ES-I3 (cell line): ENCODE measurements around the gene CABYR.

Source experiments
- H3K36me3 ChIP-seq: 2 replicates; pipeline ENCODE4 v1.6.1; 2013; ENCODE audit warnings: mild to moderate bottlenecking, low read length, control low read depth, moderate library complexity; ENCODE audit not compliant: insufficient read depth
- H3K4me1 ChIP-seq: 2 replicates; pipeline ENCODE4 v1.6.1; 2013; ENCODE audit warnings: mild to moderate bottlenecking, control low read depth, low read length; ENCODE audit not compliant: insufficient read depth
- H3K9ac ChIP-seq: 2 replicates; pipeline ENCODE4 v1.6.1; 2013; ENCODE audit warnings: low read depth, mild to moderate bottlenecking, low read length, moderate library complexity
- H3K9me3 ChIP-seq: 2 replicates; pipeline ENCODE4 v1.6.1; 2013; ENCODE audit warnings: mild to moderate bottlenecking, low read length, moderate library complexity; ENCODE audit not compliant: control insufficient read depth, insufficient read depth

CABYR gene

GRCh38 chr18:24157855-24158254 lies 19.0 kb downstream of the CABYR start:
- Histone ChIP-seq H3K9ac (no peak overlapping the region), H3K36me3 (peaks cover 16% of the 10 kb centered on the region), H3K4me1 (no peaks in the 10 kb centered on the region), H3K9me3 (no peaks in the 10 kb centered on the region)

- Histone ChIP-seq H3K4me1 (no peaks in the 10 kb centered on the region), H3K36me3 (peaks cover 16% of the 10 kb centered on the region), H3K9ac (no peak overlapping the region), H3K9me3 (no peaks in the 10 kb centered on the region)
Measured at GRCh38 chr18:24160086-24160485, 21.2 kb downstream of the CABYR start.

GRCh38 chr18:24161304-24161703 lies 22.4 kb downstream of the CABYR start:
- Histone ChIP-seq H3K9me3 (no peaks in the 10 kb centered on the region), H3K36me3 (peaks cover 18% of the 10 kb centered on the region), H3K4me1 (no peaks in the 10 kb centered on the region), H3K9ac (no peak overlapping the region)

- H3K36me3 ChIP-seq, result peaks cover 10% of the 10 kb centered on the region; the same call in 1 of the 2 replicates
Measured at GRCh38 chr18:24168496-24168895, 29.6 kb downstream of the CABYR start.

GRCh38 chr18:24170360-24170759 lies 31.5 kb downstream of the CABYR start:
- no peaks in the 10 kb centered on the region for H3K9me3 ChIP-seq
- H3K9ac ChIP-seq, result no peak overlapping the region
- peaks cover 10% of the 10 kb centered on the region; the same call in 1 of the 2 replicates for H3K36me3 ChIP-seq
- H3K4me1 ChIP-seq, result no peaks in the 10 kb centered on the region

More at GRCh38 chr18:24168496-24168895, 29.6 kb downstream of the CABYR start:
- no peaks in the 10 kb centered on the region for H3K9me3 ChIP-seq
- H3K4me1 ChIP-seq, result no peaks in the 10 kb centered on the region
- H3K9ac ChIP-seq, result no peak overlapping the region

- Histone ChIP-seq H3K36me3 (no peaks in the 10 kb centered on the region), H3K4me1 (no peaks in the 10 kb centered on the region), H3K9ac (no peak overlapping the region), H3K9me3 (no peaks in the 10 kb centered on the region)
Measured at GRCh38 chr18:24173997-24174396, 35.1 kb downstream of the CABYR start.

- Histone ChIP-seq H3K36me3 (peaks cover 2% of the 10 kb centered on the region; the same call in 1 of the 2 replicates), H3K9me3 (no peaks in the 10 kb centered on the region), H3K9ac (no peak overlapping the region), H3K4me1 (peaks cover 6% of the 10 kb centered on the region; the same call in 1 of the 2 replicates)
Measured at GRCh38 chr18:24176727-24177416, 38.0 kb downstream of the CABYR start.

- Histone ChIP-seq H3K9ac (no peak overlapping the region), H3K9me3 (no peaks in the 10 kb centered on the region), H3K4me1 (peaks cover 11% of the 10 kb centered on the region; the same call in 1 of the 2 replicates), H3K36me3 (peaks cover 2% of the 10 kb centered on the region; the same call in 1 of the 2 replicates)
Measured at GRCh38 chr18:24177499-24178133, 38.8 kb downstream of the CABYR start.

GRCh38 chr18:24180048-24180447 lies 41.2 kb downstream of the CABYR start:
- Histone ChIP-seq H3K9ac (no peak overlapping the region), H3K4me1 (peaks cover 18% of the 10 kb centered on the region), H3K36me3 (peaks cover 2% of the 10 kb centered on the region; the same call in 1 of the 2 replicates), H3K9me3 (no peaks in the 10 kb centered on the region)

GRCh38 chr18:24181806-24182205 lies 42.9 kb downstream of the CABYR start:
- Histone ChIP-seq H3K9ac (no peak overlapping the region), H3K36me3 (peaks cover 2% of the 10 kb centered on the region; the same call in 1 of the 2 replicates), H3K4me1 (peaks cover 19% of the 10 kb centered on the region), H3K9me3 (no peaks in the 10 kb centered on the region)

- peaks cover 19% of the 10 kb centered on the region for H3K4me1 ChIP-seq
- no peaks in the 10 kb centered on the region for H3K9me3 ChIP-seq
- no peak overlapping the region for H3K9ac ChIP-seq
- peaks cover 2% of the 10 kb centered on the region; the same call in 1 of the 2 replicates for H3K36me3 ChIP-seq
Measured at GRCh38 chr18:24185805-24186204, 46.9 kb downstream of the CABYR start.

- no peaks in the 10 kb centered on the region for H3K36me3 ChIP-seq
- no peaks in the 10 kb centered on the region for H3K9me3 ChIP-seq
- H3K9ac ChIP-seq, result no peak overlapping the region
- peaks cover 11% of the 10 kb centered on the region; the same call in 1 of the 2 replicates for H3K4me1 ChIP-seq
Measured at GRCh38 chr18:24187049-24187448, 48.2 kb downstream of the CABYR start.

GRCh38 chr18:24187689-24188088 lies 48.8 kb downstream of the CABYR start:
- no peaks in the 10 kb centered on the region for H3K9me3 ChIP-seq
- no peaks in the 10 kb centered on the region for H3K36me3 ChIP-seq
- H3K4me1 ChIP-seq, result peaks cover 8% of the 10 kb centered on the region; the same call in 1 of the 2 replicates
- no peak overlapping the region for H3K9ac ChIP-seq

GRCh38 chr18:24188120-24188519 lies 49.3 kb downstream of the CABYR start:
- Histone ChIP-seq H3K9me3 (no peaks in the 10 kb centered on the region), H3K36me3 (no peaks in the 10 kb centered on the region), H3K4me1 (peaks cover 8% of the 10 kb centered on the region; the same call in 1 of the 2 replicates), H3K9ac (no peak overlapping the region)

- Histone ChIP-seq H3K9me3 (no peaks in the 10 kb centered on the region), H3K9ac (no peak overlapping the region), H3K4me1 (peaks cover 8% of the 10 kb centered on the region; the same call in 1 of the 2 replicates), H3K36me3 (no peaks in the 10 kb centered on the region)
Measured at GRCh38 chr18:24189007-24189528, 50.2 kb downstream of the CABYR start.
